Glutamatergic neuron (in vitro differentiated cells): ENCODE measurements around the gene DROSHA. TPM values are rescaled to one million over a fixed set of nuclear protein-coding genes. Genes with fewer than 3 reads are reported as not detected.

Source experiments
- DNase-seq: peaks from one replicate; pipeline ENCODE4 v3.0.0; 2022
- H3K27ac Mint-ChIP-seq: one replicate; pipeline ENCODE4 v1.8.0; 2020; ENCODE audit warnings: mild to moderate bottlenecking, mixed read lengths, inconsistent platforms; ENCODE audit not compliant: unreplicated experiment
- H3K27me3 Mint-ChIP-seq: one replicate; pipeline ENCODE4 v1.8.0; 2020; ENCODE audit warnings: mild to moderate bottlenecking, moderate library complexity, mixed read lengths, inconsistent platforms; ENCODE audit not compliant: unreplicated experiment
- H3K36me3 Mint-ChIP-seq: one replicate; pipeline ENCODE4 v1.8.0; 2020; ENCODE audit warnings: mild to moderate bottlenecking, mixed read lengths, inconsistent platforms; ENCODE audit not compliant: unreplicated experiment
- H3K4me1 Mint-ChIP-seq: one replicate; pipeline ENCODE4 v1.8.0; 2020; ENCODE audit warnings: mild to moderate bottlenecking, low read depth, mixed read lengths, inconsistent platforms; ENCODE audit not compliant: unreplicated experiment
- H3K4me3 Mint-ChIP-seq: one replicate; pipeline ENCODE4 v1.8.0; 2020; ENCODE audit warnings: mild to moderate bottlenecking, mixed read lengths, inconsistent platforms; ENCODE audit not compliant: unreplicated experiment
- H3K9me3 Mint-ChIP-seq: one replicate; pipeline ENCODE4 v1.8.0; 2020; ENCODE audit warnings: mild to moderate bottlenecking, moderate library complexity, mixed read lengths, inconsistent platforms; ENCODE audit not compliant: unreplicated experiment
- total RNA-seq: library from RNA; stranded (reverse); fragmentation: NEBNext Ultra II Directional; extraction: Animal tissue kit (Norgen Biotek cat#: 25700); gene quantifications from one replicate; pipeline ENCODE4 v1.2.1, GENCODE V29; 2021; ENCODE audit not compliant: unreplicated experiment
- TF ChIP-seq, protein P1 (sequence below): fragments of 200-600 bp; sonication (generic); IDR thresholded peaks from one replicate; pipeline ENCODE4 v1.5.0; 2021; ENCODE audit not compliant: partially characterized antibody, unreplicated experiment

DROSHA gene
- total RNA-seq, 1 donor from 2014 or later, result 102 TPM

DNA sequence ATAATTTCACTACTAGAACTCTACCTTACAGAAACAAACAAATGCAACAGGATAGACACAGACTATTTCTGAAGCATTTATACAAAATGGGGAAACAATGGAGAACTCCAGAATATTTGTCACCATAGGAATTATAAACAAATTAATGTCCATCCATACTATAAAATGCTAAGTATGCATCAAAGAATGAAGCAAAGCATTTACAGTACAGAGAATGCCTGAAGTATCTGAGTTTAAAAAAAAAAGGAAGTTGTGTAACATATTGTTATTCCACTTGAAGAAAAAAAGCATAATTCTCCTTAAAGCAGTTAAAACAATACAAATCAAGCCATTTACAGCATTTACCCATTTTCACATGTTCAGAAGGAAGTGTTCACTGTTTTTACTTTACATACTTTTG is 53.0 kb downstream of the DROSHA start:
- no peak for DNase-seq
- H3K4me3 Mint-ChIP-seq, result no peak overlapping the region
- no peaks in the 10 kb centered on the region for H3K36me3 Mint-ChIP-seq
- TF ChIP-seq, protein P1, sequence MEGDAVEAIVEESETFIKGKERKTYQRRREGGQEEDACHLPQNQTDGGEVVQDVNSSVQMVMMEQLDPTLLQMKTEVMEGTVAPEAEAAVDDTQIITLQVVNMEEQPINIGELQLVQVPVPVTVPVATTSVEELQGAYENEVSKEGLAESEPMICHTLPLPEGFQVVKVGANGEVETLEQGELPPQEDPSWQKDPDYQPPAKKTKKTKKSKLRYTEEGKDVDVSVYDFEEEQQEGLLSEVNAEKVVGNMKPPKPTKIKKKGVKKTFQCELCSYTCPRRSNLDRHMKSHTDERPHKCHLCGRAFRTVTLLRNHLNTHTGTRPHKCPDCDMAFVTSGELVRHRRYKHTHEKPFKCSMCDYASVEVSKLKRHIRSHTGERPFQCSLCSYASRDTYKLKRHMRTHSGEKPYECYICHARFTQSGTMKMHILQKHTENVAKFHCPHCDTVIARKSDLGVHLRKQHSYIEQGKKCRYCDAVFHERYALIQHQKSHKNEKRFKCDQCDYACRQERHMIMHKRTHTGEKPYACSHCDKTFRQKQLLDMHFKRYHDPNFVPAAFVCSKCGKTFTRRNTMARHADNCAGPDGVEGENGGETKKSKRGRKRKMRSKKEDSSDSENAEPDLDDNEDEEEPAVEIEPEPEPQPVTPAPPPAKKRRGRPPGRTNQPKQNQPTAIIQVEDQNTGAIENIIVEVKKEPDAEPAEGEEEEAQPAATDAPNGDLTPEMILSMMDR, result no peak
- H3K4me1 Mint-ChIP-seq, result peaks cover 1% of the 10 kb centered on the region
- H3K27me3 Mint-ChIP-seq, result no peaks in the 10 kb centered on the region
- H3K9me3 Mint-ChIP-seq, result no peaks in the 10 kb centered on the region
- H3K27ac Mint-ChIP-seq, result no peak overlapping the region

DNA sequence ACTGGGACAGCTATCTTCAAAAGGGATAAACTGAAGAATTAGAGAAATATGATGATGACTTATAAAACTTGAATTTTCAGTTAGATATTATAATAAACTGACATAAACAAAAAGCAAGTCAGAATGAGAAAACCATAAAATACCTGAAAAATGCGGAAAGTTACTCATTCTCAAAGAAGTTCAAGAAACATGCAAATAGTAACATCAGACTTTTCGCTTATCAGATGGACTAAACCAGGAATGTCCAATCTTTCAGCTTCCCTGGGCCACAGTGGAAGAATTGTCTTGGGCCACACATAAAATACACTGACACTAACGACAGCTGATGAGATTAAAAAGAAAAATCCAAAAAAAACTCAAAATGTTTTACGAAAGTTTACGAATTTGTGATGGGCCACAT is 53.9 kb downstream of the DROSHA start:
- H3K9me3 Mint-ChIP-seq, result no peaks in the 10 kb centered on the region
- H3K27me3 Mint-ChIP-seq, result no peaks in the 10 kb centered on the region
- H3K36me3 Mint-ChIP-seq, result peaks cover 2% of the 10 kb centered on the region
- no peak overlapping the region for H3K27ac Mint-ChIP-seq
- TF ChIP-seq, protein P1, result no peak
- peaks cover 1% of the 10 kb centered on the region for H3K4me1 Mint-ChIP-seq
- DNase-seq, result no peak
- no peak overlapping the region for H3K4me3 Mint-ChIP-seq

DNA sequence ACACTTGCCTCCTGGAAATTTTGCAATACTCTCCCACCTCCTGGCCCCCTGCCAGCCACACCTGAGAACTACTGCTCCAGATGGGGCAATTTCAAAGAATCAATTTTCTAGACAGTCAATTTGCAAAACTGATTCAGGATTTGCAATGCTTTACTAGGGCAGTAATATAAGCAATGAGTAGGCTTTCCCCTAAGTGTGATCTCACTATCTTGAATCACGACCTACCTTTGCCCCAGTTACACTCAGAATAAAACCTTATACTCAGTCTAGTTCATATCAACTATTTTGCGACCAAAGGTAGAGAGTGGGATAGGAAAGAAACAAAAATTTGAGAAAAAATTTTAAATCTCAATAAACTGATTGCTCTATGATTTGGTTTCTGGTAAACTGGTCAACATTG is 54.4 kb downstream of the DROSHA start:
- H3K27me3 Mint-ChIP-seq, result no peaks in the 10 kb centered on the region
- H3K9me3 Mint-ChIP-seq, result no peaks in the 10 kb centered on the region
- TF ChIP-seq, protein P1, result no peak
- H3K27ac Mint-ChIP-seq, result no peak overlapping the region
- DNase-seq, result no peak
- H3K4me3 Mint-ChIP-seq, result no peak overlapping the region
- peaks cover 1% of the 10 kb centered on the region for H3K4me1 Mint-ChIP-seq
- H3K36me3 Mint-ChIP-seq, result peaks cover 6% of the 10 kb centered on the region

DNA sequence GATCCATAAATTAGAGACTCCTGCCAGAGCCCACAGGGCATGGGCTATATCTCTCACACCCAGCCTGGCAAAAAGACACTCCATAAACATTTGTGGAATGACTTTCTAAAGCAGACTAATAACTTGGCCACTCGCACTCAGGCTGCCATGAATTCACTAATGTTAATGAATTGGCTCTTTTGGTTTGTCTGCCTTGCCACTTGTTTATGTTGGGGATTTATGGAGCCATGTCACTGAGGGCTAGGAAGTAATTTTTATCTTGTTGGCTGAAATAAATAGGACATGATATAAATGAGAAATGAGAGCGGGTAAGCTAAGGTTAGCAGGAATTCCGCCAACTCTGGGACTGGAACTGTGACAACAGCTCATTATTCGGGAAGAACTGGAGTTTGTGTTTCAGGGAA is 55.2 kb downstream of the DROSHA start:
- peaks cover 6% of the 10 kb centered on the region for H3K36me3 Mint-ChIP-seq
- H3K4me1 Mint-ChIP-seq, result peaks cover 1% of the 10 kb centered on the region
- H3K27me3 Mint-ChIP-seq, result no peaks in the 10 kb centered on the region
- TF ChIP-seq, protein P1, result no peak
- no peak overlapping the region for H3K27ac Mint-ChIP-seq
- no peaks in the 10 kb centered on the region for H3K9me3 Mint-ChIP-seq
- DNase-seq, result no peak
- no peak overlapping the region for H3K4me3 Mint-ChIP-seq

DNA sequence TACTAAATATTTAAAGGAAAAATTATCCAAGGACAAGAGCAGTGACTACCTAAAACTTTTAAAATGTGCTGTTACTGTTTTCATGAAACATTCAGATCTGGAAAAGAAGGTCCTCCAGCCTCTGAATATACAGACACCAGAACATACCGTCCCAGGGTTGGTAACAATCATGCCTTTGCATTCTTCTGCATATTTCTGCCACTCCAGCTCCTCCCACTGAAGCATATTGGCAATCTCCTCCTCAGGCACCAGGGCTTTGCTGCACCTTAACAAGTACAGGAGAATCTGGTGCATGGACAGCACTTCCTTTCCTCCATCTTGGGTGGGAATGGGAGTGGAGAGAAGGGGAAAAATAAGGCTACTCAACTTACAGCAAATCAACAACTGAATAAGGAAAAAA is 60.0 kb downstream of the DROSHA start:
- Mint-ChIP-seq H3K9me3 (no peaks in the 10 kb centered on the region), H3K36me3 (peaks cover 6% of the 10 kb centered on the region), H3K4me1 (peaks cover 7% of the 10 kb centered on the region), H3K4me3 (no peak overlapping the region), H3K27ac (no peak overlapping the region), H3K27me3 (no peaks in the 10 kb centered on the region)
- TF ChIP-seq, protein P1, result no peak
- DNase-seq, result no peak
